ENCODE measurements around the gene PER3. TPM values are rescaled to one million over a fixed set of nuclear protein-coding genes. Genes with fewer than 3 reads are reported as not detected.

PER3 gene
- total and polyA plus RNA-seq, 9 of the 15 experiments (the other 6 are each of a cell fraction or from before 2014, with no cell fraction given) = 11.9 to 22.5 (median 14.6) TPM

DNA sequence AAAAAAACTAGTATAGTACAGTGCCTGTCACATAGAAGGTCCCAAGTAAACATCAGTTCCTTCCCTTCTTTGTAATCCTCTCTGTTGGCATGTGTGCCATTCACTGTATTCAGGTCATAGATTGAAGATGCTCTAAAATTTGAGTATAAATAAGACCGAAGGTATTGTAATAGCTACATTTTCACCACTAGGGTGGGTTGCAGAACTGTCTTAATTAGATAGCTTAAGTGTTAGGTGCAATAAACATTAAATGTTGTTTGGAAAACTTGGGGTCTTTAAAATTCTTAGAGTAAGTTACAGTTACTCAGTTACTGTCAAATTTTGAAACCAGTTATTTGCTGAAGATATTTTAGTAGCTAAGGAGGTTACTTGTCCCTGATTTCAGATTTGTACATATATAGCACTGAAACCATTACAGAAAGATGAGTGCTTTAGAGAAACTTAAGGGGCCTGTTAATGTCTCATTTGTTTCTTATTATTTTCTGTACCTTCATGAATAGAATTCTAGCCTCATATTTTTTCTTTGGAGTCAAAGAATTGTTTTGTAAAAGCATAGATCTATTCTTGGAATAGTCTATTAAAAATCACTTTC, 24.3 kb downstream of the PER3 start:
- H3K36me3 ChIP-seq (ENCODE audit: control insufficient read depth, insufficient read depth, low read length) = peaks cover 25% of the 10 kb centered on the region; the same call in 2 of the 3 replicates
- peak; percentile 84 for ATAC-seq
- intact Hi-C loops (cut with micrococcal nuclease) (loop anchor here (1.0 kb wide), 1 partner anchor 94 kb away; no protein-coding TSS in a partner anchor), in situ Hi-C loops (cut with MboI) (no loop called here)
- H3K9me3 ChIP-seq (replicated peaks; ENCODE audit: control insufficient read depth, insufficient read depth, low read depth, low read length) = no peaks in the 10 kb centered on the region
- no peak overlapping the region for H3K4me3 ChIP-seq
- no peaks in the 10 kb centered on the region for H4K20me1 ChIP-seq (replicated peaks; ENCODE audit: control insufficient read depth, insufficient read depth, low read length)
- H3K9me1 ChIP-seq (ENCODE audit: control insufficient read depth, insufficient read depth, low read length) = no peaks in the 10 kb centered on the region
- ChIA-PET POLR2A (interaction anchor here (0.6 to 1.0 kb wide), 6 partner anchors 9 to 133 kb away, joined by 3 to 7 read pairs (median 3); no protein-coding TSS in a partner anchor), CTCF (ENCODE audit: low intra/inter-chr PET ratio) (interaction anchor here (0.8 kb wide), 1 partner anchor 94 kb away, joined by 6 read pairs; no protein-coding TSS in a partner anchor)
- 5% methylated on average over 1 of the region's 1 CpG for WGBS (ENCODE audit: insufficient coverage, low coverage, missing lambda C conversion rate)
- peak in 3 of 4 experiments; percentile 21 to 54 (median 25) for DNase-seq (ENCODE audit: extremely low read depth in 1 of 4, low spot score in 3 of 4)
- H3K79me2 ChIP-seq (ENCODE audit: control insufficient read depth, insufficient read depth, low read length) = no peaks in the 10 kb centered on the region
- FAIRE-seq = no peak
- H3K27me3 ChIP-seq (ENCODE audit: control insufficient read depth in 2 of 2, insufficient read depth in 2 of 2, low read length in 2 of 2) = no peaks in the 10 kb centered on the region
- no peak overlapping the region for H3K27ac ChIP-seq (ENCODE audit: extremely low read depth, low read depth, low read length)
- H3K4me2 ChIP-seq (ENCODE audit: insufficient read depth, low read length) = no peak overlapping the region
- BruUV-seq (replicated peaks) = no TSS peak
- no peak overlapping the region for H3K9ac ChIP-seq (ENCODE audit: insufficient read depth in 1 of 2, low read depth in 2 of 2, low read length in 2 of 2)
- 0 out of 5 replicates have a peak, but pooled peaks cover 0 to 2% of the 10 kb centered on the region in 2 experiments for H3K4me1 ChIP-seq (replicated peaks in 1 of 2; ENCODE audit: control insufficient read depth in 2 of 2, insufficient read depth in 2 of 2, low read length in 2 of 2)
- no peak overlapping the region for H2AFZ ChIP-seq (ENCODE audit: low read depth, low read length)
- TF ChIP-seq ZNF143 (CRISPR knock-in tag; IDR thresholded peaks at IDR 0.05) (no peak), ADNP (tag; IDR thresholded peaks at IDR 0.05) (no peak), SMC3 (conservative IDR thresholded peaks at IDR 0.05; ENCODE audit: insufficient read depth, low read depth, low read length) (peak; percentile 47; the same call in 1 of the 2 replicates), ZNF551 (CRISPR knock-in tag; IDR thresholded peaks at IDR 0.05) (no peak), RBBP5 (IDR thresholded peaks at IDR 0.05; ENCODE audit: borderline replicate concordance, insufficient read depth, low read length, poor library complexity, severe bottlenecking) (no peak), ZNF174 (CRISPR knock-in tag; IDR thresholded peaks at IDR 0.05) (no peak), HMBOX1 (IDR thresholded peaks at IDR 0.05) (no peak), NONO (IDR thresholded peaks at IDR 0.05; ENCODE audit: low read depth in 2 of 2, low read length in 1 of 2) (no peak), ZNF282 (CRISPR knock-in tag; IDR thresholded peaks at IDR 0.05) (no peak), ARID2 (IDR thresholded peaks at IDR 0.05) (peak; percentile 45; the same call in 1 of the 2 replicates)
- TF ChIP-seq, protein P1, sequence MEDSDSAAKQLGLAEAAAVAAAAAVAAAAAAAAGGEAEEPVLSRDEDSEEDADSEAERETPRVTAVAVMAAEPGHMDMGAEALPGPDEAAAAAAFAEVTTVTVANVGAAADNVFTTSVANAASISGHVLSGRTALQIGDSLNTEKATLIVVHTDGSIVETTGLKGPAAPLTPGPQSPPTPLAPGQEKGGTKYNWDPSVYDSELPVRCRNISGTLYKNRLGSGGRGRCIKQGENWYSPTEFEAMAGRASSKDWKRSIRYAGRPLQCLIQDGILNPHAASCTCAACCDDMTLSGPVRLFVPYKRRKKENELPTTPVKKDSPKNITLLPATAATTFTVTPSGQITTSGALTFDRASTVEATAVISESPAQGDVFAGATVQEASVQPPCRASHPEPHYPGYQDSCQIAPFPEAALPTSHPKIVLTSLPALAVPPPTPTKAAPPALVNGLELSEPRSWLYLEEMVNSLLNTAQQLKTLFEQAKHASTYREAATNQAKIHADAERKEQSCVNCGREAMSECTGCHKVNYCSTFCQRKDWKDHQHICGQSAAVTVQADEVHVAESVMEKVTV (CRISPR knock-in tag; IDR thresholded peaks at IDR 0.05) = peak; percentile 29; the same call in 1 of the 2 replicates

Measured in K562 (cell line).